Body of pancreas (tissue), 4 donors: ENCODE results near the gene CTBS. TPM values are rescaled to one million over a fixed set of nuclear protein-coding genes. Genes with fewer than 3 reads are reported as not detected.
"Not testable (repeated sequence)": the region's sequence is repeated elsewhere in the genome, so short reads cannot be mapped to it uniquely, and the experiment has no call there.

Experiments
- ATAC-seq: fragments of 150-250 bp; one replicate; pipeline ENCODE4 v1.9.1; 2016
- DNase-seq, 4 donors: peaks; one replicate each; pipeline ENCODE4 v3.0.0-alpha.2; 2019
- H3K27ac ChIP-seq, 4 donors: fragments of 200-600 bp; sonication (generic); 1 replicate in 3 of 4; 2 replicates in 1 of 4; pipeline versions ENCODE4 v1.5.1 to v1.6.1; 2016 to 2019; ENCODE audit warnings: mild to moderate bottlenecking in 1 of 4, mixed read lengths in 1 of 4, moderate library complexity in 1 of 4
- H3K27me3 ChIP-seq, 2 donors: fragments of 200-600 bp; sonication (generic); one replicate each; pipeline ENCODE4 v1.6.0; 2016; ENCODE audit warnings: mild to moderate bottlenecking in 1 of 2
- H3K36me3 ChIP-seq, 2 donors: fragments of 200-600 bp; sonication (generic); replicated peaks in 1 of 2; 2 replicates each; pipeline ENCODE4 v1.5.1; 2016; ENCODE audit warnings: low read depth in 2 of 2; ENCODE audit not compliant: insufficient read depth in 1 of 2
- H3K4me1 ChIP-seq: fragments of 200-600 bp; sonication (generic); one replicate; pipeline ENCODE4 v1.6.0; 2016
- H3K4me3 ChIP-seq, 2 donors: fragments of 200-600 bp; sonication (generic); 1 replicate in 1 of 2; 2 replicates in 1 of 2; pipeline ENCODE4 v1.5.1; 2016 to 2019
- H3K9me3 ChIP-seq, 3 donors: fragments of 200-600 bp; sonication (generic); 1 replicate in 2 of 3; 2 replicates in 1 of 3; pipeline ENCODE4 v1.5.1; 2016
- POLR2A ChIP-seq, 3 donors: fragments of 450-650 bp; IDR thresholded peaks; one replicate each; pipeline ENCODE4 v1.6.1; 2016; ENCODE audit warnings: antibody characterized with exemption in 3 of 3, mild to moderate bottlenecking in 2 of 3
- WGBS, 2 donors: methylation state at CpG; one replicate each; pipeline ENCODE4 v1.1.5; 2017; 5-methylcytosine and 5-hydroxymethylcytosine counted together
- intact Hi-C: fragments of 100-400 bp; cut with DNase I; formaldehyde crosslinking; loops from one replicate; pipeline ENCODE4 v1.15.1; 2023
- total RNA-seq, 2 donors: library from RNA; depleted of rRNA; stranded (reverse); fragments of >200 nt; gene quantifications; one replicate each; pipeline ENCODE4 v1.1.0, GENCODE V29; 2016
- TF ChIP-seq, protein P1 (sequence below), 7 experiments: fragments of 450-650 bp in 4 of 7; fragments of 200-600 bp in 3 of 7; sonication (generic) in 3 of 7; IDR thresholded peaks; one replicate each; pipeline ENCODE4 v1.5.1; 2016 to 2019; ENCODE audit warnings: antibody characterized with exemption in 7 of 7

Gene CTBS
- total RNA-seq, 2 donors from 2014 or later, result 13.5 to 15.5 TPM

DNA sequence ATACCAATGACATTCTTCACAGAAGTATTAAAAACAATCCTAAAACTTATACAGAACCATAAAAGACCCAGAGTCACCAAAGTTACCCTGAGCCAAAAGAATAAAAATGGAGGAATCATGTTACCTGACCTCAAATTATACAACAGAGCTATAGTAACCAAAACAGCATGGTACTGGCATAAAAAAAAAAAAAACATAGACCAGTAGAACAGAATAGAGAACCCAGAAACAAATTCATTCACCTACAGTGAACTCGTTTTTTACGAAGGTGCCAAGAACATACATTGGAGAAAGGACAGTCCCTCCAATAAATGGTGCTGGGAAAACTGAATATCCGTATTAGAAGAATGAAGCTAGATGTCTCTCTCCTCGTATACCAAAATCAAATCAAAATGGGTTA lies 65.2 kb downstream of the CTBS start:
- no peak overlapping the region for H3K4me3 ChIP-seq
- WGBS, 2 donors, result 91 to 94% methylated on average over 4 of the region's 4 CpGs
- H3K4me1 ChIP-seq, result peaks cover 12% of the 10 kb centered on the region
- H3K27me3 ChIP-seq, result no peaks in the 10 kb centered on the region
- ATAC-seq (no peak), DNase-seq (no peak)
- no peaks in the 10 kb centered on the region for H3K36me3 ChIP-seq
- intact Hi-C loops, result no loop called here
- no peak overlapping the region for H3K27ac ChIP-seq
- TF ChIP-seq POLR2A (IDR thresholded peaks at IDR 0.05), result no peak
- TF ChIP-seq, protein P1, sequence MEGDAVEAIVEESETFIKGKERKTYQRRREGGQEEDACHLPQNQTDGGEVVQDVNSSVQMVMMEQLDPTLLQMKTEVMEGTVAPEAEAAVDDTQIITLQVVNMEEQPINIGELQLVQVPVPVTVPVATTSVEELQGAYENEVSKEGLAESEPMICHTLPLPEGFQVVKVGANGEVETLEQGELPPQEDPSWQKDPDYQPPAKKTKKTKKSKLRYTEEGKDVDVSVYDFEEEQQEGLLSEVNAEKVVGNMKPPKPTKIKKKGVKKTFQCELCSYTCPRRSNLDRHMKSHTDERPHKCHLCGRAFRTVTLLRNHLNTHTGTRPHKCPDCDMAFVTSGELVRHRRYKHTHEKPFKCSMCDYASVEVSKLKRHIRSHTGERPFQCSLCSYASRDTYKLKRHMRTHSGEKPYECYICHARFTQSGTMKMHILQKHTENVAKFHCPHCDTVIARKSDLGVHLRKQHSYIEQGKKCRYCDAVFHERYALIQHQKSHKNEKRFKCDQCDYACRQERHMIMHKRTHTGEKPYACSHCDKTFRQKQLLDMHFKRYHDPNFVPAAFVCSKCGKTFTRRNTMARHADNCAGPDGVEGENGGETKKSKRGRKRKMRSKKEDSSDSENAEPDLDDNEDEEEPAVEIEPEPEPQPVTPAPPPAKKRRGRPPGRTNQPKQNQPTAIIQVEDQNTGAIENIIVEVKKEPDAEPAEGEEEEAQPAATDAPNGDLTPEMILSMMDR (IDR thresholded peaks at IDR 0.05), result no peak
- H3K9me3 ChIP-seq, result no peaks in the 10 kb centered on the region

DNA sequence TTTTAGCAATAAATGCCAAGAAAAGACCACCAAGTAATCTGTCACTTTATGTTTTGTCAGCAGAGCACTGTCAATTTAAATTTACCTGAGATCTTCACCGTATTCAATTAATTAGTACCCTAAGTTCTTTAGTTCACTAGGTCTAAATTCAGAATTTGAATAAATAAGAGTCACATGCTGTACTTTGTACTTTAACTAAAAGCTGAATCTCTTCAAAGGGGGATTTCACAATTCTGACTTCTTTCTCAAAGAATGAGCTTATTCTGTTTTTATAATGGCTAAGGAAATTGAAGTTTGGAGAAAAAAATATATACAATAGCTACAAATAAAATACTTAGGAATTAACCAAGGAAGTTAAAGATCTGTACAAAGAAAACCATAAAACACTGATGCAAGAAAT lies 65.7 kb downstream of the CTBS start:
- 96 to 100% methylated on average over 1 of the region's 1 CpG for WGBS, 2 donors
- no peak overlapping the region for H3K4me3 ChIP-seq
- no peak overlapping the region for H3K27ac ChIP-seq
- H3K36me3 ChIP-seq, result no peaks in the 10 kb centered on the region
- intact Hi-C loops, result no loop called here
- no peak for DNase-seq
- peaks cover 17% of the 10 kb centered on the region for H3K4me1 ChIP-seq
- no peaks in the 10 kb centered on the region for H3K27me3 ChIP-seq
- no peak for ATAC-seq
- TF ChIP-seq, protein P1 (IDR thresholded peaks at IDR 0.05), result no peak
- no peak for TF ChIP-seq POLR2A (IDR thresholded peaks at IDR 0.05)
- H3K9me3 ChIP-seq, result no peaks in the 10 kb centered on the region

DNA sequence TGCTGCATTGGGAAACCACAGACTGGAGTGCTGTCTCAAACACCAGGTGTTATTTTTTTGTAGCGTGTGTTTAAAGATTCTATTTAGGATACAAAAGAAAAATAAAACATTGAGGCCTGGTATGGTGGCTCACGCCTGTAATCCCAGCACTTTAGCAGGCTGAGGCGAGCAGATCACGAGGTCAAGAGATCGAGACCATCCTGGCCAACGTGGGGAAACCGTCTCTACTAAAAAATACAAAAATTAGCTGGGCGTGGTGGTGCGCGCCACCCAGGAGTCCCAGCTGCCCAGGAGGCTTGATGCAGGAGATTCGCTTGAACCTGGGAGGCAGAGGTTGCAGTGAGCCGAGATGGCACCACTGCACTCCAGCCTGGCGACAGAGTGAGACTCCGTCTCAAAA lies 66.4 kb downstream of the CTBS start:
- intact Hi-C loops, result not testable (repeated sequence)

DNA sequence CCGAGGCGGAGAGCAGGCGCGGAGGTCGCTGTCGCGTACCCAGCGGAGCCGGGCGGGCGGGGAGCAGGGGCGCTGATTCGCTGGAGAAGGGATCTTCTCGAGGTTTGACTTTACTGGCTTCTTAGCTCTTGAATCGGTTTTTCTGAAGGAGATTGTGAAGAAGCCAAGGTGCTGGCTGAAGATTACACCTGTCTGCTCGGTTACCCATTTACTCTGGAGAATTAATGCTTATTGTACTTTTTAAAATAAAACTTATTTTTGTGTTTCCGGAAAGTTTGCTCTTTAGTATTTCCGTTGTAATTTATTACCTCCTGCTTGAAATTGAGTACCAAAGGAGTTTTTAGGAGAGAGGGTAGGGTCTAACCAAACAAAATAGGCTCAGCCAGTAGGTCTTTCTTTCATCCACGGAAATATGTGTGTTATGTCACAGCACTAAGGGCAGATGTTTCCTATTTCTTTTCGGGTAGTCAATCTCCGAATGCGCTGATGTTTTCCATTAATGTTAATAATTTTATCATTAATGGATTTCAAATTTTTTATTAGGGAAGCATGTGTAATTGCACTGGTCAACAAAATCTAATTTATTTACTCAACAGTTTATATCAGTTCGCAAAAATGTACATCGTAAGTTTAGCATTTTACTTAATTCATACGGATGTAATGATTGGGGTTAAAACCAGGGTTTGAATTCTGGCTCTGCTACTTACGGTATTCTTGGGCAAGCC lies 67.3 kb downstream of the CTBS start:
- ATAC-seq, result no peak
- intact Hi-C loops, result no loop called here
- Histone ChIP-seq H3K27me3 (no peaks in the 10 kb centered on the region), H3K27ac (peak overlapping the region; percentile 87 to 99 (median 94)), H3K4me3 (peak overlapping the region; percentile 68 to 78), H3K36me3 (no peaks in the 10 kb centered on the region), H3K9me3 (no peaks in the 10 kb centered on the region), H3K4me1 (peaks cover 31% of the 10 kb centered on the region)
- no peak for DNase-seq
- no peak for TF ChIP-seq POLR2A (IDR thresholded peaks at IDR 0.05)
- TF ChIP-seq, protein P1 (IDR thresholded peaks at IDR 0.05), result no peak
- 4 to 10% methylated on average over 18 to 26 of the region's 26 CpGs for WGBS, 2 donors

More for the DNA sequence above, 66.4 kb downstream of the CTBS start:
- H3K4me1 ChIP-seq, result peaks cover 23% of the 10 kb centered on the region
- not testable (repeated sequence) for H3K27ac ChIP-seq, H3K27me3 ChIP-seq, H3K36me3 ChIP-seq, DNase-seq, H3K4me3 ChIP-seq, H3K9me3 ChIP-seq, ATAC-seq
- 91 to 95% methylated on average over 14 of the region's 14 CpGs for WGBS, 2 donors

DNA sequence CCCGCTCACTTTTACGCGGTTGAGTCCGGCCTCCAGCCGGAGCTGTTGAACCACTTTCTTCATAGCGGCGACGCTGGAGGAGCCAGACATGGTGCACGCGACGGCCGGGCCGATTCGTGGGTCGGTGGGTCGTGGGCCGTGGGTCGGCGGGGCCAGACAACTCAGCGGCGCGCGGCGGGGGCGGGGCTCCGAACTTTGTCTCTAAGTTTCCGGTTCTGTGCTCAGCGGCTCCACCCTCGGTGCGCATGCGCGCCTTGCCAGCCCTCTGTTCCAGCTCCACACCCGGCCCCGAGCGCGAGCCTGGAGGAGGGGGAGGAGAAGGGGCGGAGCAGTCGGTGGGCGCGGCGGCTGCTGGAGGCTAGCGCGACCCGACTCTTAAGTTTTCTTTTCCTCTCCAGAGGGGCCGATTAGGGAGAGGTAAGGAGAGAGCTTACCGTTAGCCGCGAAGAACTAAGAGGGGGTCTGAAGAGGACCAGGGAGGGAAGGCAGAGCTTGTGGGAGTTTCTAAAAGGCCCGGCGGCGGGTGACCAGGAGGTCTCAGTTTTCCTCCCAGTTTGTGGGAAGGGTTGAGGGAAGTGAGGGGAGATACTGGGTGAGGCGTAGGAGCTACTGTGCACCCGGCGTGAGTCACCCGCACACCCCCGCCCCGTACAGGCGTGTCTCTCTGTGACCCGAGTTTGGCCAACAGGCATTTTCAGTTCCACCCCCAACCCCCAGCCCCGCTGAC lies 68.1 kb downstream of the CTBS start, which contains the start of the genes GNG5 and SPATA1:
Gene GNG5 (minus strand): TSS at position 580 of the 727 bp plus-strand sequence. CDS start 490 bp downstream, at position 90.
Gene SPATA1 (plus strand): TSS at position 385 of the 727 bp plus-strand sequence. CDS start 9,974 bp downstream, outside the sequence.
- Histone ChIP-seq H3K4me1 (peaks cover 37% of the 10 kb centered on the region), H3K36me3 (no peaks in the 10 kb centered on the region), H3K4me3 (peak within 1 kb of the TSS; percentile 68 to 78), H3K27me3 (no peaks in the 10 kb centered on the region), H3K9me3 (no peaks in the 10 kb centered on the region), H3K27ac (peak within 1 kb of the TSS; percentile 87 to 99 (median 94))
- ATAC-seq (peak; percentile 95), DNase-seq (peak; percentile 98 to 99 (median 98))
- whole genome bisulfite sequencing, 2 donors, result 0% methylated on average over 41 to 53 of the region's 60 CpGs
- TF ChIP-seq, protein P1 (IDR thresholded peaks at IDR 0.05), result peak in 1 of 7 experiments; percentile 9
- peak; percentile 73 to 97 (median 97) for TF ChIP-seq POLR2A (IDR thresholded peaks at IDR 0.05)
- intact Hi-C loops, result no loop called here
